ENCODE measurements around the gene KRT40.

The KRT40 gene

DNA sequence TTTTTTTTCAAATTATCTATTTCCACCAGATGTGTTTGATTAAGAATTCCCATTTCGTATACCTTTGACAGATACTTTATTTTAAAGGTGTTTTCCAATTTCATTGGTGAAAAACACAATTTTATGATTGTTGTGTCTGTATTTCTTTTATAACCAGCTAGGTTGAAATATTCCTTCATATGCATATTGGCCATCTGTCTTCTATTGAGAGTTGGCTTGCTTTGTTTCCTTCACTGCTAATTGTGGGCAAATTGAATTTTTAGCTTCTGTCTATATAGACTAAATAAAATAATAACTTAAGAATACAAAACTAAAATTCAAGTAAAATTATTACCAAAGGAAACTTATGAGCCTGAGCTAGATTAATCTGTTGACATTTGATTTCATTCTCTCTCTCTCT is 11.0 kb upstream of the KRT40 start:
- no peak for DNase-seq

DNA sequence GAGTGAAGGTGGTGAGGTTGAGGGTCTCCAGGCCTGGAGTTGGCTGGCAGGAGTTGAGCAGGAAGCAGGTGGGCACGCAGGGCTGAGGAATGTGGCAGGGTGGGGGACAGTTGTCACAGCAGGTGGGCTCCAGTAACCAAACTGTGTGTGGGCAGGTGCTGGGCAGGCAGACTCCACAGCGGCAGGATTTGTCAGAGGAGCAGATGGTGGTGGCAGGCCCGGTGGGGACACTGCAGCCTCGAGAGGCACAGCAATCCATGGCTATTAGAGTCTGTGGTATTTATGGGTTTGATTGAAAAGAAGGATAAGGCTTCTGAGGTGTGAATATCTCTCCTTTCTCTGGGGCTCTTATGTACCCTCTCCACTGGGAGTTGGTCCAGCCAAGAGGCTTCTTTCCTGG is 9.7 kb upstream of the KRT40 start, which contains the start of gene KRTAP3-3:
Gene KRTAP3-3, minus strand, starts transcription at position 326 of the 400 bp plus-strand sequence. Its CDS starts 67 bp downstream, at position 259.
- no peak for DNase-seq

DNA sequence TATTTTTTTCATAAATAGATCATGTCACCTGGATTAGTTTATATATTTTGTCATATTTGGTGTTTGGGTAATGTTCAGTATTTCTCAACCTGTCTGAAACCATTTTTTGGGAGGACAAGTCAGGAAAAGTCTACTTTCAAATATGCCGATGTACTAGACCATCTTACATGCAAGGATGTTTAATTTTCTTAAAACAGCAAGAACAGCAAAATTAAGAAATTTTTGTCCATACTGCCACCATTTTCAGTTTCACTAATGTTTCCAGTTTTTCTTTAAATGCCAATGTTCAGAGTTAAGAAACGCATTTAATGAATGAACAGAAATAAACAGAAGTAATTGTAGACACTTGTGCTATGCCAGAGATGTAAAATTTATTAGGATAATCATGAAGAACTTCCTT is 9.0 kb upstream of the KRT40 start:
- no peak for DNase-seq

DNA sequence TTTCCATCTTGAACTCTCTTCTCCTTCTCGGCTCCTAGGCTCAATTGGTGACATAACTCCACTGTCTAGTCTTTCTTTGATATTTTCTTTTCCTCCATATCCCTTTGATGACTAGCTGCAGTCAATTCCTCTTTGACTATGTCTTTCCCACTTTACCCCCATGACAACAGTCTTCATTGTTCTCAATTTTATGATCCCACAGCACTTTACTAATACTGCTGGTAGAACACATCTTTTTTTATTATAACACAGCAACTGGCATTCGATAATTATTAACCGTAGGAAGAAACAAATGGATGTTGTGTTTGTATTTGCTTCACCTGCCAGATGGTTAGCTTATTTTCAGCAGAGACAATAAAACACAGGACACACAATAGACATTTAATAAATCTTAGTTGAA is 8.5 kb upstream of the KRT40 start:
- no peak for DNase-seq

DNA sequence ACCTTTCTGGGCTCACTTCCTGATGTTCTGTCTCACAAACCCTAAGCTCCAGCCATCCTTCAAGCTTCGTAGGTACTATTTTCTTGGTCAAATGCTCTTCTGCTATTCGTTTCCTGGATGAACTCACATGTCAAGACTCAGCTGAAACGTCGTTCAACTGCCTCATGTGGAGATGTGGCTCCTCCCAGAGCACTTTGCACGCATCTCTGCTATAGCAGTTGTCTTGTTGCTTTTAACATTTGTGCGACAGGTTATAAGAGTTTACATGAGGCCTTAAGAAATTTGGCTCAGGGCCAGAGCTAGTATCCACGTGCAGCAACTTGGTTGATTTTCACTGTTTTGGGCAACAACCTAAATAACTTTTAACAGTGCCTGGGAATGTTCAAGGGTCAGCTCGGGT is 2.8 kb upstream of the KRT40 start:
- no peak for DNase-seq

DNA sequence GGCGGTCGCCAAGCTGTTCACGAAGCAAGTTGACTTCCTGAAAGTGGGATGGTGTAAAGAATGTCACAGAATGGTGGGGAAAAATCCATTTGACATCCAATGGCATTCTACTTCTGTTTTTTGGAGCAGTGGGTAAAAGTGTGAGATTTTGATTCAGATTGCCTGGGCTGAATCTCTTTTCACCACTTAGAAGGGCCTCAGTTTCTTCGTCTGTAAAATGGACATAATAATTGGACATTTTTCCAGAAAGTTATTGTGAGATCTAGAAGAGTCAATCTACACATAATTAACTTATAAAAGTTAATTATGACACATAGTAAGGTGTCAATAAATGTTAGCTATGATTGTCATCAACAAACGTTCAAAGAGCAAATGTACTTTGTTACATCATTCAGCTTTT is 3.0 kb downstream of the KRT40 start:
- DNase-seq = no peak

DNA sequence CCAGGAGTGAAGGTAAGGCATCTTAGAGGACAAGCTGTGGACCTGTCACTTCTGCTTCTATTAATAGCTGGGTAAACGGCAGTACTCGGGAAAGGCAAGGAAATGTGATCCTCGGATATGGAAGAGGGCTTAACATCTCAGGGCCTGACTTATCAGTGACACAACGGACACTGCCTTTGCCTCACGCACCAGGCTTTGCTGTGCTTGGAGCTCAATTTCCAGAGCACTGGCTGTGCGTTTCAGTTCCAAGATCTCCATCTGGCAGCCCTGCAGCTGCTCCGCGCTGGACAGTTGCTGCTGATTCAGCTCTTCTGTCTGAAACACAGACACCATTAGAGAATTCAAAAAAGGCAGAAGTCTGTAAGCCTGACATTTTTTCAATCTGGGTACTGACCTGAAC is 3.5 kb downstream of the KRT40 start:
- no peak for DNase-seq

DNA sequence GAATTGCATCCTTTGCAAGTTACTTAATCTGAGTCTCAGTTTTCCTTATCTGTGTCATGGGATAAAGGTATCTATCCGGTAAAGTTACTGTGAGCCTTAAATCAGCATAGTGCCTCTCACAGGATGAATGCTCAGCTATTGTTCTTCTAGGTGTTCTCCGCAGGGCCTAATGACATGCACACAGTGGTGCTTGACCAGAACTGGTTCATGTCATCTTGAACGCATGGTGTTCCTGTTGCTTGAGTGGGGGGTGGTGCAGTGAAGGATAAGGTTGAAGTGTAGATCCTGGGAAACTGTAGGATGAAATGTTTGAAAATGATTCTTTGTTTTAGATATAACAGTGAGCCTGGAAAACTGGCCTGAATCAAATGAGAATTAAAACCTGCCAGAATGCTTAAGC is 4.0 kb downstream of the KRT40 start:
- no peak for DNase-seq

DNA sequence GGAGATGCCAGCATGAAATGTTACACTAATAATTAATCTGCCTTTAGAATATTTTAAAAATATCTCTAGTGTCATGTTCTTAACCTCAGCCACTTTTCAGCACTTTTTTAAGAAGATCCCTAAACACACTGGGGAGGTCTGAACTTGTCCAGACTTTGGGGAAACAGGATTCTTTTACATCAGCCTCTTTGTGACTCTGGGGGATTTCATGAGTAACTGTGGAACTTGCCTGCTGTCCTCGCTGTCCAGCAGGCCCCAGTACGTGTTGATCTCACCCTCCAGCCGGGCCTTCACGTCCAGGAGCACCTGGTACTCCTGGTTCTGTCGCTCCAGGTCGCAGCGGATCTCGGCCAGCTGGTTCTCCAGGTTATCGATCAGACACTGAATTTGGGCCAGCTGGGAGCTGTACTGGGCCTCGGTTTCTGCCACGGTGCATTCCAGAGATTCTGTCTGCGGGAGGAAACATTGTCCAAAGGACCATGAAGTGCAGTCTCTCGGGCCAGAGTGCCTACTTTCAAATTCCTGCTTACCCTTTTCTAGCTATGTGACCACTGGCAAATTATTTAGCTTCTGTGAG is 5.5 kb downstream of the KRT40 start:
- no peak for DNase-seq

DNA sequence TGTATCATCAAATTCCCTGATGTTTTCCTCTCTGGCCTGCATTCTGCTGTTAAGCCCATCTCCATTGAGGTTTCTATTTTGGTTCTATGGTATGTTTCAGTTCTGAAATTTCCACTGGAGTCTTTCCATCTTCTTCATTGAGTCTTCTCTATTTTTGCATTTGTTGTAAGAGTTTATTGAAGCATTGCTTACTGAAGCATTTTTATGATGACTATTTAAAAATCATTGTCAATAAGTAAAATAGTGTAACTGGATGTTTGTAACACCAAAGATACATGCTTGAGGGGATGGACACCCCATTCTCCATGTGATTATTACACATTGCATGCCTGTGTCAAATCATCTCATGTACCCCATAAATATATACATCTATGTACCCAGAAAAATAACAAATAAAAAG is 8.6 kb downstream of the KRT40 start:
- no peak for DNase-seq

DNA sequence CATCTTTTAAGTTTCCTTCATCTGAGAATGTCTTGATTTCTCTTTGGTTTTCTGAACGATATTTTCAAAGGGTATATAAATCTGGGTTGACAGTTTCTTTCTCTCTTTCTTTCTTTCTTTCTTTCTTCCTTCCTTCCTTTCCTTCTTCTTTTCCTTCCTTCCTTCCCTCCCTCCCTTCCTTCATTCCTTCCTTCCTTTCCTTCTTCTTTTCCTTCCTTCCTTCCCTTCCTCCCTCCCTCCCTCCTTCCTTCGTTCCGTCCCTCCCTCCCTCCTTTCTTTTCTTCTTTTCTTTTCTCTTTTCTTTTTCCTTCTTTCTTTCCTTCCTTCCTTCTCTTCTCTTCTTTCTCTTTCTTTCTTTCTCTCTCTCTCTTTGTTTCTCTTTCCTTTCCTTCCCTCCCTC is 9.8 kb downstream of the KRT40 start:
- DNase-seq = no peak

DNA sequence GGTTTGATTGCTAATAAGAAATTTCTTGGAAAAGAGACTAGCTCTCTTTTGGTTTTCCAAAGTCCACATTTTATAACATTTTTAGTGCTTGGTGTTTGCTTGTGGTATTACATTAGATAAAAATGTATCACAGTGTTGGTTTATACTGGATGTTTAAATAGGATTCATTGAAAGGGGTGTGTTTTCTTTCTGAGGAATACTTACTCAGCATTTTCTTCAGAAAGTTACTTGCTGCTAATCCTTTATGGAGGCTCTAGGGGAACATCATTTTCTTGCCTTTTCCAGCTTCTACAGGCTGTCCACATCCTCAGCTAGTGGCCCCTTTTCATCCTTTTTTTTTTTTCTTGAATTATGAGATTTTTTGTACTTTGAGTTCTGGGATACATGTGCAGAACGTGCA is 16.5 kb downstream of the KRT40 start:
- DNase-seq = no peak

DNA sequence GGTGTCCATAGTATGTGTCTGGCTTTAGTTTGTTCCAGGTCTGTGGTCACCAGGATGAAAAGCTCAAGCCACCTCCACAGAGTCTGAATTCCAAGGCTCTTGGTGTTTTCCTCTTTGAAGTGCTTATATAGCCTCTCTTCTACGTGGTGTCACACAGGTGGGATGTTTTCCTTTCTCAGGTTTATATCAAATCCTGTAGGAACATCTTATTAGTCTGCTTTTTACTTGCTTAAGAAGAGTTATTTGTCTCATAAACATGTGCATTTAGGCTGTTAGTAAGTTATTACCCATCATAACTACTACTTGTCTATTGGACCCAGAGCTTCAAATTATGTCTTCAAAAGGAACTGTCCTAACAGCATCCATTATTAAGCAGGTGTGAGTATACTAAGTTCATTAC is 17.3 kb downstream of the KRT40 start, which contains the start of gene KRT39:
Gene KRT39, minus strand, starts transcription at position 101 of the 400 bp plus-strand sequence. Its CDS starts 92 bp downstream, at position 9.
- DNase-seq = no peak

DNA sequence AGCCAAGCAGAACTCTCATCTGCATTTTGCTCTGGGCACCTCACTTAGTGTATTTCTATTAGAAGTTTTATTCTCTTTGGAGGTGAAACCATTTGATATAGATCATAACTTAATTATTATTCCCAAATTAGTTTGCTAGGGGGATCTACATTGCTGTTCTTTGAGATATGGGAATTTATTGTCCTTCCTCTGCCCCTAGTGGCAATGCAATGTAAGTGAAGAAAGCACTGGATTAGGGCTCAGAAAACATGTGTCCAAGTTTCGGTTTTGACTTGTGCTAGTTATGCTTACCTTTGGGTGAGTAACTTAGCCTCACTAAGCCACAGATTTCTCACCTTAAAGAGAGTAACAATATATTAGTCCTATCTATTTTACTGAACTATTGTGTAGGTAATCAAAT is 20.3 kb downstream of the KRT40 start:
- peak; percentile 50 for DNase-seq

DNA sequence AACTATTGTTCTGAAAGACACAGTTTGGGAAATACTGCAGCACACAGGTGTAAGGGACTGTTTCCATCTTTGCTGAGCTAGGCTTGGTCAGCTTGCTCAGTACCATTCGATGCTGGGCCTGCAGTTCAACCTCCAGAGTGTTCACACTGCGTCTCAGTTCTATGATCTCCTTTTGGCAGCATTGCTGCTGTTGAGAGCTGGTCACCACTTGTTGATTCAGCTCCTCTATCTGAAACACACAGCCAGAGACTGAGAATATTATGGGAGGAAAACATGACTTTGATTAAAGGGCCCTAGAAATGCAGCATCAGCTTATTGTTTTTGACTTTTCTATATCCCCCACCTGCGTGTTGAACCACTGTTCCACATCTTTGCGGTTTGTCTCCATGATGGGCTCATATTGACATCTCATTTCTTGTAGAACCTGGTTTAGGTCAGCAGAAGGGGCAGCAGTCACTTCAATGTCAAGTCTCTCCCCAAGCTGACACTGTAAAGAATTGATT is 22.0 kb downstream of the KRT40 start:
- no peak for DNase-seq

DNA sequence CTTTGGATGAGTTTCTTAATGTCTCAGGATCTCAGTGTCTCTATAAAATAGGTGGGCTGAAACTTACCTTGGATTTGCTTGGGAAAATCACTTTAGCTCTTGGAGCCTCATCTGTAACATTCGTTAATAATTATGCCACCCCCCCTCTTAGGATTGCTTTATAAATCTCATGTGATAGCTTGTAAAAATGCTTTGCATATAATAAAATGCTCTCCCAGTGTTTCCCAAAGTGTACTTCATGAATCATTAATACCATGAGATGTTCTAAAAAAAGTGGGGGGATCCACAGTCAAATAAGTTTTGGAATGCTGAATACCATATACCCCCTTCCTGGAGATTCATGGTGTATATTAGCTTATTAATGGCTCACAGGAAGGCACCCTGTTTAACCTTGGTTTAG is 22.5 kb downstream of the KRT40 start:
- no peak for DNase-seq

DNA sequence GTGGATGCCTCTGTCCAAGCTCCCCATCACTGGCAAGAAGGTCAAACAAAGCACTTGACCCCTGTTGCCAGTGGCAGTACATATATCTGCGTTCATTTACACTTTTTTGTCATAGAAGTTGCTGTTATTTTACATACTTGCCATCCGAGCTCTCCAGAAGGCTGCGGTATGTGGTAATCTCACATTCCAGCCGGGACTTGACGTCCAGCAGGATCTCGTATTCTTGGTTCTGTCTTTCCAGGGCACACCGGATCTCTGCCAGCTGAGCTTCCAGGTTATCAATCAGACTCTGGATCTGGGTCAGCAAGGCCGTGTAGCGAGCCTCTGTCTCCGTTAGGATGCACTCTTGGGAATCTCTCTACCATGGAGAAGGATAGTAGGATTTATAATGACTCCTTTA is 24.0 kb downstream of the KRT40 start:
- DNase-seq = no peak

DNA sequence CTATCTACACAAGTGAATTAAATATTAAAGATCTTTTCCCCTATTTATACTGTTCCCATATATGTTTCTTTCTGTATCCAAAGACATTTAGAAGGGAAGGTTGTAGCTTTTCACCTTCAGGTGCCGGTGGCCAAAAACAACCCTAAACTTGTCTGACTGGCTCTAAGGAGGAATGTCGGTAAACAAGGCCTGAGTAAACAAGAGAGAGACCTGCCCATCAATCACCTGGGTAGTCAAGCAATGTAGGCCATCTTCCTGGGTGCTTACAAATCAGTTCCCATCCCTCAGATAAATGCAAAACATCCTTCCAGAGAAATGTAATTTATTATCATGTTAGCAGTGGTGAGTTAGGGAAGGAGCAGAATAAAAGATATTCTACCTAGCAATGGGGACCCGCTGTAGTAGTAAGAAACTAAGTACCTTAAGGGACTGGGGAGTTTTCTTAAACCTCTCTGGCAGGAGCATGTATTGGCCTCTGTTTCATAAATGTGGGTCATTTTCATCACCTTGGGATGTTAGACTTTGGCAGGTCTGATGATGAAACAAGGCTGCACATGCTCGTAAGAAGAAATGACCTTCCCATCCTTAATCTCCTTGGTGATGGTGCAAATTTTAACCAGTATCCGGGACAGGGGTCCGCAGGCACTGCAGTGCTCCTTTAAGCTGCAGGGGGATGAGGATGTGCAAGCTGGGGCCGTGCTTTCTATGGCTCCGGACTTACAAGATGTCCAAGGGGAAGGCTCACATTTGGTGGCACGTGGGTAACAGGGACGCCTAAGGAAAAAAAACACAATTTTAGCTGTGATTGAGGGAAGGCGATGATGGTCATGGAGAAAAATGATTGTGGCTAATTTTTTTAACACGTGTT is 25.8 kb downstream of the KRT40 start:
- DNase-seq = no peak

DNA sequence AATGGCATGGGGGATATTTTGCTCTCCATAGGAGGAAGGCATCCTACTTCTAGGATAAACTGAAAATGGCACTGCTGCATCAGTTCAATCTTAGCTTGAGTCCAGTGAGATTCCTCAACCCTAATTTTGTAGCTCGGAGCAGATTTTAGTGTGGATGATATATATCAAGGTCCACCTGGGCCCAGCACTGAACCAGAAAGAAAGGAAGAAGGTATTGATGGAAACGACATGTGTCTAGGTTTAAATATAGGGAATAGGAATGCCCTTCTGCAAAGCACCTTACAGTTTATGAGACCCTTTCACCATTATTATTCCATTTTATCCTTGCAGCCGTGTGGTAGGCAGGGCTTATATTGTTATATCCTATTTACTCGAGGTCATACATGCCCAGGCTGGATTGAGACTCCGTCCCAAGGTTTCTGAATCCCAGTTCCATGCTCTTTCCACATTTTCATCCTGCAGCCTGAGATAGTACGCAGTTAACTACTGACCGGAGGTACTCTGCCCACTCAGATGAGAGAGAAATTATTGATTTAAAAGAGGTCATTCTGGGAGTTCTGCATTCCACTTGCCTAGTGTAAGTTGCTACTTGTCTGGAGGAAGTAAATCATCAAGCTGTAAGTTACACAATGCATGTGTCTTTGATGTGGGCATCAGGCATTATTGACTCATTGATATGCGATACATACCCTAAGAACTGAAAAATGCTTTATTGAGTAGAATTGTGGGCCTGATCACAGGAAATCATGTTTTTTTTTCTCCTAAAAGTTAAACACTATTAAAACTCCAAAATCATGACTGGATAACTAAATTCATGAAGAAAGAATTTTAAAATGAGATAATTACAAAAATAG is 27.5 kb downstream of the KRT40 start:
- DNase-seq = no peak

DNA sequence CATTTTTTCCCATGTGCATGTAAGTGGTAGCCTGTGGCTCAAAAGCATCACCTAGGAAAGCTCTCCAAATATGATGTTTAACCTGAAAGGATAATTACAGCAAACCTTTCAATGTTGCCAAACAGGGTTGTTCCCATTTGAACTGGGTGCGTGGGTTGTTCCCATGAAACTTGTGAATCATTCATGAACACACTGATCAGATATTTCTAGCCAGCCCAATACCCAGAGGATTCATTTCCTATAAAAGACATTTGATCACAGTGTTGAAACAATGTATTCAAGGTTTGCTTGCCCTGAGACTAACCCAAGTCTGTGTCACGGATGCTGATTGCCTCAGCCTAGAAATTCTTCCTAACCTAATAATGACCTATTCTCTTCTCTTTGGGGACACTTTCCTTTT is 30.2 kb downstream of the KRT40 start:
- DNase-seq = no peak

DNA sequence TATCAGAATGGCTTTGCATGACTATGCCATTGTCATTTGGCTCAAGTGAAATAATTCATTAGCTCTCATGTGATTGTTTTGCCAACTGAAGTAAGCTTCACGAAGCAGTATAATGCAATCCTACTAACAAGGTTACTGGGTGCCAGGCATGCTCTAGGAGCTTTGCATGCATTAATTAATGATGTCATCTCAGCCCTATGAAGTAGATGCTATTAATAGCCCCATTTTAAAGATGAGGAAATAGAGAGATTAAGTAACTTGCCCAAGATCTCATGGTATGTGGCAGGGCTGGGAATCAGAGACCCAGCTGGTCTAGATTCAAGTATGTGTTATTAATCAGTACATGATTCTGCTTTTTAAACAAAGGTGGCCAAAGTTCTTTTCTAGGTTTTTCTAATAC is 31.5 kb downstream of the KRT40 start:
- DNase-seq = no peak

DNA sequence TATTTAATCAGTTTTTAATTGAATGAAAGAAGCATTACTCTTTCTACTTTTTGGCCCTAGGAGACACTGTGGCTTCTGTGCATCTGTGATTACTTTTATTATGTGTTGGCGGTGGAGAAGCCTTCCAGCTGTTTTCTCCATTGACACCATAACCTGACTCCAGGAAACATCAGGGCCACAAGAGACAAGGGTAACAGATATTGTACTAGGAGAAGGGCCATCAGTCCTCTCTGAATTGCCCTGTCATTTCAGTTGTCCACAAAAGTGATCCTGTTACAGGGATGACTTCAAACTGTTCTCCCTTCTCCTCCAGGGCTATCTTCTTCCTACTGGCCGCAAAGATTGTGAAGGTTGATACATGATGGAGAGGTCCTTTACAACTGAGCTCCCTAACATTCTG is 32.0 kb downstream of the KRT40 start:
- no peak for DNase-seq

DNA sequence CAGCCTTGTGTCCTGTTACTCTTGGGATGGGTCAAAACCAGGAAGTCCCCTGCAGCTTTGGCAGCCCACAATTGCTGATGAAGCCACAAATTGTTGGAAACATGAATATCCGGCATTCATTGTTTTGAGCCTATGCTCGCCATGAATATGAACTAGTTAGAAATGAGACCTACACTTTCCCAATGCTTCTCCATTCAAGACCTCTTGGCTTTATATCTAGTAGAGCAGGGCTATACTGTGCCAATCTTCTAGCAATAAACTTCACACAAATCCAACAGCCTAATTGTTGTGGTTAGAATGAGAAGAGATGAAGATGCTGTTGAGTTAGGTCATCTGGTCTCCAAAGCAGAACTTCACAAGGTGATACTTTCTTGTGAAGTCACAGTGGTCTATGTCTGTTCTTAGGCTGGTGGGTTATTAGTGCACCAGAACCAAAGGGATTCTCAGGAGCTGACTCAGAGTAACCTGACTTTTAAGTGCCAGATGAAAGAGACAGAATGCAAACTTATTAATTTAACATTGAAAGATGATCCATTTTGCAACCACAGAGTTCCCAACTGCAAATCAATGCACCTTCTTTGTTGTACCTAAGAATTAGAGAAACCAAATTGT is 33.0 kb downstream of the KRT40 start:
- no peak for DNase-seq
